ENCODE measurements around the gene SLC7A4. TPM values are rescaled to one million over a fixed set of nuclear protein-coding genes. Genes with fewer than 3 reads are reported as not detected.
A peak's percentile ranks its signal among the peaks of the same experiment; 100 is the strongest.

Gene SLC7A4
- total RNA-seq: under 0.01 and 0.36 TPM in 2 replicates

DNA sequence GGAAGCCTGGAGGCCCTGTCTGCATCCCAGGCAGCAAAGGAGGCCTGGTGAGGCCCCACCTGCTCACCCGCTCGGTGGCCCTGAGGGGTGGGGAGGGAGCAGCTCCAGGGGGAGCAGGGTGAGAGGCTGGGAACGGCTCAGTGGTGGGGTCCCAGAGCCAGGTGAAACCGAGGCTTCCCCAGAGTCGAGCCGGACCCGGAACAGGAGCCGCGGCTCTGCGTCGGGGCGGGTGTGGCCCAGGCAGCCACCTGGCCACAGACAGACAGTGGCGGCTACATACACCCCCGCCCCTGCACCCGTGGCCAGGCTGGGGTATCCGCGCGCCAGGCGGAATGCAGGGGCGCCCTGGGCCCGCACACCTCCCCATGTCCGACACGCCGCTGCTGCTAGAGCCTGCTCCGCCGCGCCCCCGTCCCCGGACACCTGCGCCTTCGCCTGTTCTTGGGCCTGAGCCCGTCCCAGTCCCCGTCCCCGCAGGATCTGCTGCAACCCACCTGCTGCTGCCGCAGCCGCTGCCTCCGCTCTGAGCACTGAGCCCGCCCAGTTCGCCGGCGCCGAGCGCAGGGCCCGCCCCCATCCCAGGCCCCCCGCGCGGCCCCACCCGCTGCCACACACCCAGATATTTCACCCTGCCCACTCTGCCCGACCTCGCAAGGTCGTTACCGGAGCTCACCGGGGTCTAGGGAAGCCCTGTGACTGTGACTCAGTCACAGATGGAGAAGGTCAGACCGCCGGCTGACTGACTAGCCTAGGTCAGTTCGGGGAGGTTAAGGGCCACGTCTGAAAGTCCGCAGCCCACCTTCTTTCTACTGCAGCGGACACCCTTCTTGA lies at the start of gene SLC7A4:
Gene SLC7A4 (minus strand): TSS at position 525 of the 831 bp plus-strand sequence. CDS start 749 bp downstream, outside the sequence.
- Histone ChIP-seq H3K4me1 (ENCODE audit: insufficient read depth, low read length) (peaks cover 6% of the 10 kb centered on the region), H3K4me2 (ENCODE audit: insufficient read depth, low read length) (peak within 1 kb of the TSS; percentile 53), H4K20me1 (ENCODE audit: insufficient read depth, low read length) (no peaks in the 10 kb centered on the region), H3K4me3 (ENCODE audit: insufficient read depth, low read length) (peak within 1 kb of the TSS; percentile 40), H2AFZ (ENCODE audit: low read length) (no peak within 1 kb of the TSS), H3K79me2 (ENCODE audit: insufficient read depth, low read length) (no peaks in the 10 kb centered on the region), H3K27me3 (ENCODE audit: insufficient read depth, low read length) (peaks cover 32% of the 10 kb centered on the region), H3K9me3 (ENCODE audit: low read depth, low read length) (no peaks in the 10 kb centered on the region), H3K36me3 (ENCODE audit: insufficient read depth, low read length) (no peaks in the 10 kb centered on the region), H3K27ac (ENCODE audit: low read depth, low read length) (no peak within 1 kb of the TSS)
- TF ChIP-seq, protein P1, sequence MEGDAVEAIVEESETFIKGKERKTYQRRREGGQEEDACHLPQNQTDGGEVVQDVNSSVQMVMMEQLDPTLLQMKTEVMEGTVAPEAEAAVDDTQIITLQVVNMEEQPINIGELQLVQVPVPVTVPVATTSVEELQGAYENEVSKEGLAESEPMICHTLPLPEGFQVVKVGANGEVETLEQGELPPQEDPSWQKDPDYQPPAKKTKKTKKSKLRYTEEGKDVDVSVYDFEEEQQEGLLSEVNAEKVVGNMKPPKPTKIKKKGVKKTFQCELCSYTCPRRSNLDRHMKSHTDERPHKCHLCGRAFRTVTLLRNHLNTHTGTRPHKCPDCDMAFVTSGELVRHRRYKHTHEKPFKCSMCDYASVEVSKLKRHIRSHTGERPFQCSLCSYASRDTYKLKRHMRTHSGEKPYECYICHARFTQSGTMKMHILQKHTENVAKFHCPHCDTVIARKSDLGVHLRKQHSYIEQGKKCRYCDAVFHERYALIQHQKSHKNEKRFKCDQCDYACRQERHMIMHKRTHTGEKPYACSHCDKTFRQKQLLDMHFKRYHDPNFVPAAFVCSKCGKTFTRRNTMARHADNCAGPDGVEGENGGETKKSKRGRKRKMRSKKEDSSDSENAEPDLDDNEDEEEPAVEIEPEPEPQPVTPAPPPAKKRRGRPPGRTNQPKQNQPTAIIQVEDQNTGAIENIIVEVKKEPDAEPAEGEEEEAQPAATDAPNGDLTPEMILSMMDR (IDR thresholded peaks at IDR 0.05; ENCODE audit: extremely low read depth, low read depth, low read length): no peak
- peak; percentile 80 for DNase-seq (ENCODE audit: insufficient read length, low spot score, missing footprints)

GRCh38 chr22:21080435-21081137 lies 48.2 kb upstream of the SLC7A4 start:
- no peaks in the 10 kb centered on the region for H3K4me1 ChIP-seq (ENCODE audit: insufficient read depth, low read length)
- no peak overlapping the region for H3K4me2 ChIP-seq (ENCODE audit: insufficient read depth, low read length)
- no peaks in the 10 kb centered on the region for H3K27me3 ChIP-seq (ENCODE audit: insufficient read depth, low read length)
- no peak for DNase-seq (ENCODE audit: insufficient read length, low spot score, missing footprints)
- no peaks in the 10 kb centered on the region for H3K9me3 ChIP-seq (ENCODE audit: low read depth, low read length)
- no peaks in the 10 kb centered on the region for H3K36me3 ChIP-seq (ENCODE audit: insufficient read depth, low read length)
- no peaks in the 10 kb centered on the region for H3K79me2 ChIP-seq (ENCODE audit: insufficient read depth, low read length)
- no peak overlapping the region for H2AFZ ChIP-seq (ENCODE audit: low read length)
- no peak overlapping the region for H3K4me3 ChIP-seq (ENCODE audit: insufficient read depth, low read length)
- no peak overlapping the region for H3K27ac ChIP-seq (ENCODE audit: low read depth, low read length)
- H4K20me1 ChIP-seq (ENCODE audit: insufficient read depth, low read length): no peaks in the 10 kb centered on the region
- TF ChIP-seq, protein P1 (IDR thresholded peaks at IDR 0.05; ENCODE audit: extremely low read depth, low read depth, low read length): no peak

DNA sequence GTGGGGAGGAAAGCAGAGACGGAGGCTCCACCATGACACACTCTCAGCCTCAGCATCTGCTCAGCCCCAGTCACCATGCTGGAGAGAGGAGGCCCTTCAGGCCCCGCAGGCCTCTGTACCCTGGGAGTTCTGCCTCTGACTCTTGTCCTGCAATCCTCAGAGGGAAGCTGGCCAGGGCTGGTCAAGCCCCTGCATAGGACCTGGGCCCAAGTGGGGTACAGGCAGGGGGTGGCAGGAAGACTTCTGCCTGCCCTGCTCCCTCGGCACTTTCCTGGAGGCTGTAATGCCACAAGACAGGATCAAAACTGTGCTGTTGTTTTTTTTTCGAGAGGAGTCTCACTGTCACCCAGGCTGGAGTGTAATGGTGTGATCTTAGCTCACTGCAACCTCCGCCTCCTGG lies 47.1 kb upstream of the SLC7A4 start:
- no peak overlapping the region for H2AFZ ChIP-seq (ENCODE audit: low read length)

More for the DNA sequence above, 47.1 kb upstream of the SLC7A4 start:
- Histone ChIP-seq H3K4me2 (ENCODE audit: insufficient read depth, low read length) (no peak overlapping the region), H4K20me1 (ENCODE audit: insufficient read depth, low read length) (no peaks in the 10 kb centered on the region), H3K4me1 (ENCODE audit: insufficient read depth, low read length) (peaks cover under 1% of the 10 kb centered on the region), H3K27ac (ENCODE audit: low read depth, low read length) (no peak overlapping the region), H3K36me3 (ENCODE audit: insufficient read depth, low read length) (no peaks in the 10 kb centered on the region), H3K79me2 (ENCODE audit: insufficient read depth, low read length) (no peaks in the 10 kb centered on the region), H3K27me3 (ENCODE audit: insufficient read depth, low read length) (no peaks in the 10 kb centered on the region), H3K4me3 (ENCODE audit: insufficient read depth, low read length) (no peak overlapping the region), H3K9me3 (ENCODE audit: low read depth, low read length) (no peaks in the 10 kb centered on the region)
- TF ChIP-seq, protein P1 (IDR thresholded peaks at IDR 0.05; ENCODE audit: extremely low read depth, low read depth, low read length): no peak
- DNase-seq (ENCODE audit: insufficient read length, low spot score, missing footprints): no peak
